ENCODE results near the gene LRRC32.

Gene LRRC32

GRCh38 chr11:76661834-76662434, 8.6 kb downstream of the LRRC32 start:
- no peak for DNase-seq

DNA sequence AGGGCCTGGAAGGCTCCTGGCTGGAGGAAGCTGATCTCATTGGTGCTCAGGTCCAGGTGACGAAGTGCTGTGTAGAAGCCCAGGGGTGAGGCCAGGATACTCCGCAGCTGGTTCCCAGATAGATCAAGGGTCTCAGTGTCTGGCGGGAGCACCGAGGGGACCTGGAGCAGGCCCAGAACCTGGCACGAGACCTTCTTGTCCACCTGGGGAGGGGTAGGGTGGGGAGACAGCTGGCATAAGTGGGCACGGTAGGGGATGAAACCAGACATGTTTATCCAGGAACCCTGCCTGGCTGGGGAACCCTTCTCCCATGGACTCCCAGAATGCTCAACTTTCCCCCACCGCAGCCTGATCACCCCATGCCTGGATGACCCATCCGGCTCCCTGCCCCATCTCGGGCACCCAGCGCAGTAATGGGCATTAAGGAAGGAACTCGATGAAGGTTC, 9.2 kb downstream of the LRRC32 start:
- no peak for DNase-seq

GRCh38 chr11:76660533-76661305, 9.8 kb downstream of the LRRC32 start:
- DNase-seq = no peak

GRCh38 chr11:76659672-76660532, 10.6 kb downstream of the LRRC32 start:
- no peak for DNase-seq

- no peak for DNase-seq
These were observed 11.6 kb downstream of the LRRC32 start for GRCh38 chr11:76658651-76659650.

- DNase-seq = no peak
These were observed 12.3 kb downstream of the LRRC32 start for GRCh38 chr11:76658231-76658630.

- DNase-seq = no peak
These were observed 13.1 kb downstream of the LRRC32 start for GRCh38 chr11:76657187-76658170.

DNA sequence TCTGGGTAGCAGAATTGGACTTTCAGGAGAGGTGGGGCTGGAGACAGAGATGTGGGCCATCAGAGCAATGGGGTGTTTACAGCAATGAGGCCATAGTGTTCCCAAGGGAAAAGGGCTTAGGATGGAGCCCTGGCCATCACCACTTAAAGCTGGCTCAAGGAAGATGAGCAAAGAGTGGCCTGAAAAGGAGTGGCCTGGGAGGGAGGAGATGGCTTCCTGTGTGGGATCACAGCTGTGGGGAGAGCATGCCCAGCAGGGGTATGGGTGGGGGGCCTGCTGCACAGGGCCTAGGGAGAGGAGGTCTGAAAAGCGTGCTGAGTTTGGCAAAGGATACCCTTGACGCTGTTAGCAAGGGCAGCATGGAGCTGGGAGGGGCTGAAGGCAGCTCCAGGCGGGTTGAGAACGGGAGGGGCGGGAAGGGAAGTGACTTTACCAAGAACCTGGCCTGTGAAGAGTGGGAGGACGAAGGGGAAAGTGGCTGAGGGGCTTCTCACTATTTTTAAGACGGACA, 13.9 kb downstream of the LRRC32 start:
- no peak for DNase-seq

- no peak for DNase-seq
These were observed 14.5 kb downstream of the LRRC32 start for GRCh38 chr11:76656050-76656531.

DNA sequence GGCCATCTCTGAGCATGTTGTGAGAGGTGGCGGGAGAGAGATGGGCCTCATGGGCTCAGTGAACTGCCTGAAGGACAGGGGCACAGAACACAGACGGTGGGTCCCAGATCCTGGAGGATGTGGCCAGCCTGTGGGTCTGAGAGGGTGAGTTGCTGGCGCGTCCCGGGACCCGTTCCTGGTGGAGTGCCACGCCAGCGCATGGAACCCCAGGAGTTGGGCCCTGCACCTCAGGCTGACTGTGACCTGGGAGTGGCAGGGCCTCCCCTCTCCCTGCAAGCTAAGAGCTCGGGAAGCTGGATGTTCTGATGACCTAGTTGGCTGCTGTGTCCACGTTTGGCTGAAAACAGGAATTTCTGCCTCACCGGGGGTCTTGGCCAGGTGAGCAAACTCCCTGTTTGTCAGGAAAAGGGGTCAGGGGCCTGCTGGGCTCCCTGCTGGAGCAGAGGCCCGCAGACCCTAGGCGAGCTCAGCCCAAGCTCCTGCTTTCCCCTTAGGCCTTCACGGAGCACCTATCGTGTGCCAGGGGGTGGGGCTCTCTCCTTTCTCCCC, 15.0 kb downstream of the LRRC32 start:
- DNase-seq = no peak

GRCh38 chr11:76654980-76655379, 15.6 kb downstream of the LRRC32 start:
- DNase-seq = no peak

- DNase-seq = no peak
These were observed 16.2 kb downstream of the LRRC32 start for GRCh38 chr11:76654298-76654851.

DNA sequence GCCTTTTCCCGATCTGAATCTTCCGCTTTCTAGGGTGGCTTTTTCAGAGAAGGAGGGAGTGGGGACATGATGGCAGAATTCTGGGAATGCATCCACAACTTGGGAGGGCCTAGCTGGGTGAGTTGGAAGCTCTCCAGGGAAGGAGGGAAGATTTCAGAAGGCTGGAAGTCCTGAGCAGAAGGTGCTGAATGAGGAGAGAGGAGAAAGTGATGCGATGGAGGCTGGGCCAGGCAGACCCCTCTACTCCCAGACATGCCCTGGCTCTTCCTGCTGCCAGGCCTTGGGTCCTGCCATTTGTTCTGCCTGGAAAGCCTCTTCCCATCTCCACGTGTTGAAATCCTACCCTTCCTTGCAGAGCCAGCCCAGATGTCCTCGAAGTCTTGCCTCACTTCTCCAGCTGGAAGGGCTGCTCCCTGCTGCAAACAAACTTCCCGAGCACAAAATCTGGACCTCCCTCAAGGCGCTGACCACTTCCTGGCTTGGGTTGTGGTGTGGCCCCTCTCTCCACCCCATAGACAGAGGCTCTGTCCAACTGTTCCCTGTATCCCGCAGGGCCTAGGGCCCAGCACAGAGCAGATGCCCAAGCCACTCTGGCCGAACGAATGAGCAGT, 16.8 kb downstream of the LRRC32 start:
- DNase-seq = no peak

DNA sequence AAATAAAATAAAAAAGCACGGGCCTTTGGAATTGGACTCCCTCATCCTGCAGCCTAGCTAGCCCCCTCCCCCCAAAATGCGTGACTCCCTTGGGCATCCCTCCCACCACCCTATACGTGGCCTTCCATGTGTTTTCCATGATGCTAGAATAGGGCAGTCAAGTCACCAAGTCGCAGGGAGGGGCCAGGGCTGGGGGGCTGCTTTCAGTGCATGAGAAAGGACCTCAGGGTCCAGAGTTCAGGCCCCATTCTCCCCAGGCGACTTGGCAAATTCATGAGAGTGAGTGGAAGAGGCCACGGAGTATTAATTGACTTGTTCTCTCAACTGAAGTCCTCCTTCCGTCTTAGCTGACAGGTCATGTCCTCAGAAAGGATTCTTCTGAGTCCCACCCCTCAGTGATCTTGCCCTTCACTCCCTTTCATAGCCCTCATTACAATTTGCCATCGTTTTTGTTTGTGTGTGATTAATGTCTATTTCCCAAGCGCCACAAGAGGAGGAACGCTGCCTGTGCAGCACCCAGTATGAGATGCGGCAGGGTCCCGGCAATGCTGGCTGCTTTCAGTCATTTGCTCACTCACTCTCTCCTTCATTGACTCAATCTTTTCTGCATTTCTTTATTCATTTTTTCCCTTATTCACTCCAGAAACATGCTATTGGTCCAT, 17.4 kb downstream of the LRRC32 start:
- DNase-seq = no peak

- DNase-seq = no peak
These were observed 20.6 kb downstream of the LRRC32 start for GRCh38 chr11:76649851-76650372.

DNA sequence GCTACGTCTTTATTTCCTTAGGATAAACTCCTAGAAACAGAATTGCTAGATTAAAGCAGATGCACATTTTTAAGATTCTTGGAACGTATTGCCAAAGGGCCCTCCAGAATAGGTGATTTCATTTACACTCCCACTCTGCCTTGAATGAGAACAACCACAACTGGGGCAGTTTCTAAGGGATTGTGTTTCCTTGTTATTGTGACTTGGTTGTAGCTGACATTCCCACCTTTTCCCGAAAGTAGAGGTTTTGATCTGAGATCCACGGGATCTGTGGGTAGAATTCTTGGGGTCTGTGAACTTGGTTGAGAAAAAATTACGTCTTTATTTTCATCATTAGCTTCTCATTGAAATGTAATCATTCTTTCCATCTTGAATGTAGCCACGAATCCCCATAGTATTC, 21.5 kb downstream of the LRRC32 start:
- DNase-seq = no peak

- DNase-seq = no peak
These were observed 22.5 kb downstream of the LRRC32 start for GRCh38 chr11:76648061-76648460.

GRCh38 chr11:76646882-76647534, 23.5 kb downstream of the LRRC32 start:
- DNase-seq = no peak

Data from CD4-positive, alpha-beta T cell treated with Interleukin-12 subunit alpha and Interleukin-12 subunit beta, for 1 hour (primary cell).